Type B pancreatic cell (in vitro differentiated cells): ENCODE measurements around the gene RPL27A. TPM values are rescaled to one million over a fixed set of nuclear protein-coding genes. Genes with fewer than 3 reads are reported as not detected.

Source experiments
- DNase-seq: peaks from one replicate; pipeline ENCODE4 v3.0.0; 2021; ENCODE audit warnings: mixed read lengths; ENCODE audit not compliant: unreplicated experiment; ENCODE audit errors: extremely low spot score
- H3K27ac Mint-ChIP-seq: 2 replicates; pipeline ENCODE4 v1.8.0; 2021; ENCODE audit warnings: mild to moderate bottlenecking, mixed read lengths
- H3K27me3 Mint-ChIP-seq: 2 replicates; pipeline ENCODE4 v1.8.0; 2021; ENCODE audit warnings: mixed read lengths
- H3K36me3 Mint-ChIP-seq: 2 replicates; pipeline ENCODE4 v1.8.0; 2021; ENCODE audit warnings: mixed read lengths
- H3K4me1 Mint-ChIP-seq: one replicate; pipeline ENCODE4 v1.8.0; 2021; ENCODE audit warnings: mixed read lengths; ENCODE audit not compliant: unreplicated experiment
- H3K4me3 Mint-ChIP-seq: 2 replicates; pipeline ENCODE4 v1.8.0; 2021; ENCODE audit warnings: mild to moderate bottlenecking, mixed read lengths
- H3K9me3 Mint-ChIP-seq: 2 replicates; pipeline ENCODE4 v1.8.0; 2021; ENCODE audit warnings: mixed read lengths
- CTCF ChIP-seq: fragments of 200-600 bp; sonication (generic); conservative IDR thresholded peaks from 2 replicates; pipeline ENCODE4 v1.5.0; 2021; ENCODE audit warnings: antibody characterized with exemption, mild to moderate bottlenecking
- total RNA-seq: library from RNA; stranded (reverse); gene quantifications from 2 replicates; pipeline ENCODE4 v1.2.1, GENCODE V29; 2021; ENCODE audit warnings: low replicate concordance

RPL27A gene
- total RNA-seq, 1 donor from 2014 or later, result 877 TPM

- H3K4me1 Mint-ChIP-seq, result peaks cover 24% of the 10 kb centered on the region
- no peaks in the 10 kb centered on the region for H3K27me3 Mint-ChIP-seq
Measured at GRCh38 chr11:8689726-8690255, 7.2 kb downstream of the RPL27A start.

GRCh38 chr11:8690374-8691342 is 8.1 kb downstream of the RPL27A start:
- no peak for DNase-seq
- H3K27ac Mint-ChIP-seq, result no peak overlapping the region
- peaks cover 31% of the 10 kb centered on the region for H3K36me3 Mint-ChIP-seq

More at GRCh38 chr11:8689726-8690255, 7.2 kb downstream of the RPL27A start:
- no peak overlapping the region for H3K27ac Mint-ChIP-seq
- peaks cover 36% of the 10 kb centered on the region for H3K36me3 Mint-ChIP-seq
- peak overlapping the region; percentile 97 for H3K4me3 Mint-ChIP-seq
- no peak for DNase-seq
- TF ChIP-seq CTCF, result no peak
- H3K9me3 Mint-ChIP-seq, result no peaks in the 10 kb centered on the region

GRCh38 chr11:8691601-8692000 is 9.0 kb downstream of the RPL27A start:
- Mint-ChIP-seq H3K4me3 (no peak overlapping the region), H3K36me3 (peaks cover 34% of the 10 kb centered on the region), H3K4me1 (peaks cover 19% of the 10 kb centered on the region), H3K27me3 (no peaks in the 10 kb centered on the region), H3K27ac (no peak overlapping the region), H3K9me3 (no peaks in the 10 kb centered on the region)
- no peak for DNase-seq
- no peak for TF ChIP-seq CTCF

More at GRCh38 chr11:8690374-8691342, 8.1 kb downstream of the RPL27A start:
- no peaks in the 10 kb centered on the region for H3K9me3 Mint-ChIP-seq
- H3K4me3 Mint-ChIP-seq, result peak overlapping the region; percentile 97
- no peak for TF ChIP-seq CTCF
- peaks cover 19% of the 10 kb centered on the region for H3K4me1 Mint-ChIP-seq
- H3K27me3 Mint-ChIP-seq, result no peaks in the 10 kb centered on the region

- no peak for TF ChIP-seq CTCF
- Mint-ChIP-seq H3K4me1 (peaks cover 19% of the 10 kb centered on the region), H3K36me3 (peaks cover 37% of the 10 kb centered on the region), H3K27ac (no peak overlapping the region), H3K27me3 (no peaks in the 10 kb centered on the region), H3K9me3 (no peaks in the 10 kb centered on the region), H3K4me3 (no peak overlapping the region)
- no peak for DNase-seq
Measured at GRCh38 chr11:8692417-8692816, 9.8 kb downstream of the RPL27A start.

GRCh38 chr11:8693010-8693551 is 10.5 kb downstream of the RPL27A start:
- Mint-ChIP-seq H3K4me1 (peaks cover 15% of the 10 kb centered on the region), H3K9me3 (no peaks in the 10 kb centered on the region), H3K27me3 (no peaks in the 10 kb centered on the region), H3K4me3 (no peak overlapping the region), H3K36me3 (peaks cover 37% of the 10 kb centered on the region), H3K27ac (no peak overlapping the region)
- DNase-seq, result no peak
- TF ChIP-seq CTCF, result no peak
